Activated T-cell treated with anti-CD3 and anti-CD28 coated beads, Interleukin-2, amount 50 U/mL, for 72 hours (primary cell): ENCODE data around the gene PIP4K2C. TPM values are rescaled to one million over a fixed set of nuclear protein-coding genes. Genes with fewer than 3 reads are reported as not detected.
"Not testable (repeated sequence)": the region's sequence is repeated elsewhere in the genome, so short reads cannot be mapped to it uniquely, and the experiment has no call there.

Experiments used
- ATAC-seq, 2 donors: fragments of 150-1000 bp; cut with Tn5 transposase; replicated peaks in 1 of 2; 2 replicates each; pipeline ENCODE4 v1.10.0; 2021; ENCODE audit warnings: moderate library complexity in 2 of 2, mild to moderate bottlenecking in 1 of 2
- DNase-seq, 2 donors: peaks; one replicate each; pipeline ENCODE4 v3.0.0; 2021 to 2022; ENCODE audit warnings: mixed read lengths in 1 of 2
- H3K27ac Mint-ChIP-seq: one replicate; pipeline ENCODE4 v1.8.0; 2022; ENCODE audit warnings: mild to moderate bottlenecking, moderate library complexity, mixed read lengths
- H3K27me3 Mint-ChIP-seq: one replicate; pipeline ENCODE4 v1.8.0; 2022; ENCODE audit warnings: low read depth, mixed read lengths
- H3K36me3 Mint-ChIP-seq, 2 donors: one replicate each; pipeline ENCODE4 v1.8.0; 2022; ENCODE audit warnings: mixed read lengths in 2 of 2, mild to moderate bottlenecking in 1 of 2; ENCODE audit not compliant: insufficient read depth in 2 of 2
- H3K4me1 Mint-ChIP-seq: one replicate; pipeline ENCODE4 v1.8.0; 2022; ENCODE audit warnings: low read depth, mixed read lengths
- H3K4me3 Mint-ChIP-seq, 2 donors: one replicate each; pipeline ENCODE4 v1.8.0; 2022; ENCODE audit warnings: mild to moderate bottlenecking in 2 of 2, mixed read lengths in 2 of 2, moderate library complexity in 2 of 2
- H3K9me3 Mint-ChIP-seq, 2 donors: one replicate each; pipeline ENCODE4 v1.8.0; 2022; ENCODE audit warnings: mixed read lengths in 2 of 2
- total RNA-seq, 2 donors: library from RNA; stranded (reverse); gene quantifications; one replicate each; pipeline ENCODE4 v1.2.3, GENCODE V29; 2022

PIP4K2C gene
- total RNA-seq, 2 donors from 2014 or later = 21.3 to 23.1 TPM

GRCh38 chr12:57568838-57569237 lies 22.2 kb upstream of the PIP4K2C start:
- H3K27me3 Mint-ChIP-seq = no peaks in the 10 kb centered on the region
- H3K9me3 Mint-ChIP-seq = no peaks in the 10 kb centered on the region
- H3K4me1 Mint-ChIP-seq = no peaks in the 10 kb centered on the region
- no peaks in the 10 kb centered on the region for H3K36me3 Mint-ChIP-seq
- ATAC-seq (no peak), DNase-seq (no peak)
- no peak overlapping the region for H3K4me3 Mint-ChIP-seq
- no peak overlapping the region for H3K27ac Mint-ChIP-seq

DNA sequence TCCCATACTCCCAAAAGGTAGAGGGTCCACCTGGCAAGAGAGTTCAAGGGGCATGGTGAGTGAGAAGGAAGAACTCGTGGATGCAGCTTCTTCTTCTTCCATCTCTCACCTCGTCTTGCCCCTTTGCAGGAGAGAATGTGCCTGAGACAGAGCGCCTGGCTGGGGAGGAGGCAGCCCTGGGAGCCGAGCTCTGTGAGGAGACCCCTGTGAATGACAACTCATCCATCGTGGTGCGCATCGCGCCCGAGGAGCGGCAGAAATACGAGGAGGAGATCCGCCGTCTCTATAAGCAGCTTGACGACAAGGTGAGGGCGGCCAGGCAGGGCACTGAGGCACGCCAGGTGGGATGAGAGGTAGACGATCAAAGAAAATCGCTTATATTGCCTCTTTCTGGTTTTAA lies 21.1 kb upstream of the PIP4K2C start:
- no peaks in the 10 kb centered on the region for H3K9me3 Mint-ChIP-seq
- no peaks in the 10 kb centered on the region for H3K36me3 Mint-ChIP-seq
- H3K4me1 Mint-ChIP-seq = no peaks in the 10 kb centered on the region
- no peak overlapping the region for H3K4me3 Mint-ChIP-seq
- DNase-seq (no peak), ATAC-seq (no peak)
- no peaks in the 10 kb centered on the region for H3K27me3 Mint-ChIP-seq
- H3K27ac Mint-ChIP-seq = no peak overlapping the region

GRCh38 chr12:57570438-57570837 lies 20.6 kb upstream of the PIP4K2C start:
- not testable (repeated sequence) for H3K27me3 Mint-ChIP-seq, H3K4me3 Mint-ChIP-seq, H3K27ac Mint-ChIP-seq, DNase-seq, H3K4me1 Mint-ChIP-seq, H3K9me3 Mint-ChIP-seq, H3K36me3 Mint-ChIP-seq, ATAC-seq

DNA sequence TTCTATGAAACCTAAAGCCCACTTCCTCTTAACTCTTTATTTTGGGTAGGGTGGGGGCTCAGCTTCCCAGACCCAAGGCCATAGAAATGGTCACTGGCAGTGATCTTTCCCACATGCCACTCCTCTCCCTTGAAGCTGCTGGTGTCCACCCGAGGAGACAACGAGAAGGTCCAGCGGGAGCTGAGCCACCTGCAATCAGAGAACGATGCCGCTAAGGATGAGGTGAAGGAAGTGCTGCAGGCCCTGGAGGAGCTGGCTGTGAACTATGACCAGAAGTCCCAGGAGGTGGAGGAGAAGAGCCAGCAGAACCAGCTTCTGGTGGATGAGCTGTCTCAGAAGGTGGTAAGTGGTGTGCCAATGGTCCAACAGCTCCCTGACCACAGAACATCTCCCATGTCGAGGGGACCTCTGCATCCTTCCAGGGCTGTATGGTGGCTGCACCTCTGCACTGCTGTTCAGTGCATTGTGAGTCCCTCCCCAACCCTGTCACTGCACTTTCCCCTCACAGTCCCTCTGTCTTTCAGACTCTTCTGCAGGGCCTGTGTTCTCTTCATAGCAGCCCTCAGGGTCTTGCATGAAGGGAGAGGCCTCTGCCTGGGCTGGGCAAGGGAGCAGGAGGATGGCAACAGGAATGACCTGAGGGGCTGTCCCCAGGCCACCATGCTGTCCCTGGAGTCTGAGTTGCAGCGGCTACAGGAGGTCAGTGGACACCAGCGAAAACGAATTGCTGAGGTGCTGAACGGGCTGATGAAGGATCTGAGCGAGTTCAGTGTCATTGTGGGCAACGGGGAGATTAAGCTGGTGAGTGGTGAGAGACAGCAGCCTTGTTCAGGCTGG lies 18.8 kb upstream of the PIP4K2C start:
- no peaks in the 10 kb centered on the region for H3K27me3 Mint-ChIP-seq
- H3K9me3 Mint-ChIP-seq = no peaks in the 10 kb centered on the region
- DNase-seq = no peak
- no peak overlapping the region for H3K27ac Mint-ChIP-seq
- ATAC-seq = no peak
- no peaks in the 10 kb centered on the region for H3K4me1 Mint-ChIP-seq
- H3K4me3 Mint-ChIP-seq = no peak overlapping the region
- H3K36me3 Mint-ChIP-seq = no peaks in the 10 kb centered on the region

DNA sequence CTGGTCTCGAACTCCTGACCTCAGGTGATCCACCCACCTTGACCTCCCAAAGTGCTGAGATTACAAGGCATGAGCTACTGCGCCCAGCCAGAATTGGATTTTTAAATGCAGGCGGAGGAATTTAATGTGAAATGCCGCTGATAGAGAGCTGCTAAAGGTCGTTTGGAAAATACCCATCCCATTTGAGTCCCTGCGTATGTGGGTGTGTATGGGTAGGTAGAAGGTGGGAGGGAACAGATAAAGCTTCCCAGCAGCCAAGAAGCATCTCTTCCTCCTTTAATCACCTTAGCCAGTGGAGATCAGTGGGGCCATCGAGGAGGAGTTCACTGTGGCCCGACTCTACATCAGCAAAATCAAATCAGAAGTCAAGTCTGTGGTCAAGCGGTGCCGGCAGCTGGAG lies 16.2 kb upstream of the PIP4K2C start:
- H3K36me3 Mint-ChIP-seq = no peaks in the 10 kb centered on the region
- H3K9me3 Mint-ChIP-seq = no peaks in the 10 kb centered on the region
- no peak overlapping the region for H3K27ac Mint-ChIP-seq
- ATAC-seq (no peak), DNase-seq (no peak)
- no peaks in the 10 kb centered on the region for H3K4me1 Mint-ChIP-seq
- H3K4me3 Mint-ChIP-seq = no peak overlapping the region
- H3K27me3 Mint-ChIP-seq = no peaks in the 10 kb centered on the region

- DNase-seq = no peak
- no peaks in the 10 kb centered on the region for H3K9me3 Mint-ChIP-seq
Observed at GRCh38 chr12:57575771-57576612, 15.0 kb upstream of the PIP4K2C start.

DNA sequence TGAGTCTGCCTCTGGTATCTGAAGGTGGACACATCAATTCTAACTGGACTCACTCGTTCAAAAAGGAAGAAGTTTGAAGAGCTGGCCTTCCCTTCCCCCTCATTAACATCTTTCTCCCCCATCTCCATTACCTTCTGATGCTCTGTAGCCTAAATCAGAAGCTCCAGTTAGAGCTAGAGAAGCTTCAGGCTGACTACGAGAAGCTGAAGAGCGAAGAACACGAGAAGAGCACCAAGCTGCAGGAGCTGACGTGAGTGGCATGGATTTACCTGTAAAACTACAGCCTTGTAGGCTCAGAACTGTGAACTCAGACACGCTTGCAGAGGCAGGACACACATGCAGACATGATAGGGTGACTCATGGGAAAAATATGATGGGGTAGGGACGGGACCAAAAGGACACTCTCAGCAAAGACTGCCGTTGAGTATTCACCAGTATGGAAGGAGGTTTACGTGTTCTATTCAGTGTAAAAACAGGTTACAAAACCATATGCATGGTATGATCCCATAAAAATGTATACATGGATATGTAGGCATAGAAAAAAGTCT lies 14.3 kb upstream of the PIP4K2C start:
- no peak for DNase-seq
- H3K4me1 Mint-ChIP-seq = no peaks in the 10 kb centered on the region
- no peak overlapping the region for H3K4me3 Mint-ChIP-seq

More at GRCh38 chr12:57575771-57576612, 15.0 kb upstream of the PIP4K2C start:
- Mint-ChIP-seq H3K4me3 (no peak overlapping the region), H3K27ac (no peak overlapping the region), H3K36me3 (no peaks in the 10 kb centered on the region), H3K27me3 (no peaks in the 10 kb centered on the region), H3K4me1 (no peaks in the 10 kb centered on the region)
- ATAC-seq = no peak

DNA sequence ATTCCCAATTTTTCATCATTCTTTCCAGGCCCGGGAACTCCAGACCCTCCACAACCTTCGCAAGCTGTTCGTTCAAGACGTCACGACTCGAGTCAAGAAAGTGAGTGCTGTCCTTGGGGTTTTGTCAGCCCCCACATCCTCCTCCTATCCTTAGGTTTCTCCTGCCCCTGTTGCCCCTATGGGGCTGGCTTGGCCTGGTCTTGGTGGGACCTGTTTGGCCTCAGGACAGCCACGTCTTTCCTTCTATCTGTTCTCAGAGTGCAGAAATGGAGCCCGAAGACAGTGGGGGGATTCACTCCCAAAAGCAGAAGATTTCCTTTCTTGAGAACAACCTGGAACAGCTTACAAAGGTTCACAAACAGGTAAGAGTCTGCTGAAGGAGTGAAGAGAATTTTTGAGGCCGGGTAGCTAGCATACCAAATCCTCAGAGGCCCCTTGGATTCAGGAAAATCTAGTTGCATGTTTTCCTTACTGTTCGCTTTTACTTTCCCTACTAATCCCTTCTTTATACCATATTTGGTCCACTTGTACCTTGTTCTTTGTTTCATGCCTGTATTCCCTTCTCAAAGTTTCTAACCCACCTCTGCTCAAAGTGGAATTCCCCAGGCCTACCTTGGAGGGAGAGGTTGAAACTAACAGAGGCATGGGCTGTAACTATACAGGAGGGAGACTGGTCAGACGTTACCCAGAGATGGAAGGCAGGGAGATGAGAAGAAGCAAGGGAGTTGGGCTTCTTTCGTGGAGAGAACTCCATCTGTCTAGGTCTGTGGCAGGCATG lies 12.8 kb upstream of the PIP4K2C start:
- Mint-ChIP-seq H3K4me3 (no peak overlapping the region), H3K27me3 (no peaks in the 10 kb centered on the region), H3K36me3 (no peaks in the 10 kb centered on the region), H3K4me1 (peaks cover 3% of the 10 kb centered on the region), H3K27ac (no peak overlapping the region), H3K9me3 (no peaks in the 10 kb centered on the region)
- ATAC-seq (no peak), DNase-seq (no peak)

More for the DNA sequence above, 14.3 kb upstream of the PIP4K2C start:
- H3K9me3 Mint-ChIP-seq = no peaks in the 10 kb centered on the region
- H3K27me3 Mint-ChIP-seq = no peaks in the 10 kb centered on the region
- H3K36me3 Mint-ChIP-seq = no peaks in the 10 kb centered on the region
- H3K27ac Mint-ChIP-seq = no peak overlapping the region
- ATAC-seq = no peak

GRCh38 chr12:57579011-57579410 lies 12.0 kb upstream of the PIP4K2C start:
- no peak overlapping the region for H3K27ac Mint-ChIP-seq
- no peaks in the 10 kb centered on the region for H3K9me3 Mint-ChIP-seq
- ATAC-seq (no peak), DNase-seq (no peak)
- peaks cover 6% of the 10 kb centered on the region for H3K4me1 Mint-ChIP-seq
- no peak overlapping the region for H3K4me3 Mint-ChIP-seq
- H3K36me3 Mint-ChIP-seq = no peaks in the 10 kb centered on the region
- no peaks in the 10 kb centered on the region for H3K27me3 Mint-ChIP-seq

DNA sequence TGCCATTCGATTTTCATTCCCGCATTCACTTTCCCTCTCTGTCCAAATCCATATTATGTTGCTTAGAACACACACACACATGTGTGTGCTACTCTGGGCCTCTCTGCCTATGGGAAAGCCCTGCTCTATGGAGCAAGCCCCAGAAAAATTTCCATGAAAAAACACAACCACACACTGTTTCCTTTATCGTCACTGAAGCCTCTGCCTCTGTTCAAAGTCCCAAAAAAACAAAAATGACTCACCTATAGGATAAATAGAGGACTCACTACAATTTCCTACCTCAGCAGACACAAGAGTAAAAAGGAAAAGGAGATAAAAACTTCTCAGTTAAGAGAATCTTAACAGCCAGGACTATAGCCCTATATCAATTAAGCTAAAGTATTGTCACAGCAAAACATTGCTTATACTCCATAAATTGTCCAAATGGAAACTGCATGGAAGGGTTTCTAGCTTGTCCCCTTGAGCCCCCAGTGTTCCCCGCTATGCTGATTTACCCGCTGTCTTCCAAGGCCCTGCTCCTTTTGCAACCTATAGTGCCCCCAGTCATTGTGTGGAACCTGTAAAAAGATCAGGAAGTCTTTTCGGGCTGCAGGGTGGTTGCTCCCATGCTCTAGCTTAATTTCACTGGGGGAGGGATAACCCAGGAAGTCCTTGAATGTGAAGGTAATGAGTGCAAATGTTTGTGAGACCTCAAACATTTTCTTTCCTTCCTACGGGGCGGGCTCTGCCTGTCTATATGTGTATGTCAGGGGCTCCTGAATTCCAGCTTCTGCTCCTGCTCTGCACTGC lies 11.1 kb upstream of the PIP4K2C start:
- H3K4me1 Mint-ChIP-seq = peaks cover 6% of the 10 kb centered on the region
- H3K4me3 Mint-ChIP-seq = no peak overlapping the region
- H3K27ac Mint-ChIP-seq = no peak overlapping the region
- H3K27me3 Mint-ChIP-seq = no peaks in the 10 kb centered on the region
- H3K36me3 Mint-ChIP-seq = no peaks in the 10 kb centered on the region
- DNase-seq = no peak
- no peak for ATAC-seq
- H3K9me3 Mint-ChIP-seq = no peaks in the 10 kb centered on the region

GRCh38 chr12:57580466-57580795 lies 10.6 kb upstream of the PIP4K2C start:
- H3K27me3 Mint-ChIP-seq = no peaks in the 10 kb centered on the region
- no peak overlapping the region for H3K27ac Mint-ChIP-seq
- DNase-seq = no peak
- no peaks in the 10 kb centered on the region for H3K9me3 Mint-ChIP-seq
- no peak overlapping the region for H3K4me3 Mint-ChIP-seq
- peaks cover 6% of the 10 kb centered on the region for H3K4me1 Mint-ChIP-seq
- ATAC-seq = no peak
- no peaks in the 10 kb centered on the region for H3K36me3 Mint-ChIP-seq

GRCh38 chr12:57581802-57582201 lies 9.2 kb upstream of the PIP4K2C start:
- ATAC-seq = no peak
- H3K27ac Mint-ChIP-seq = no peak overlapping the region
- no peak for DNase-seq
- no peaks in the 10 kb centered on the region for H3K27me3 Mint-ChIP-seq
- H3K9me3 Mint-ChIP-seq = no peaks in the 10 kb centered on the region
- no peaks in the 10 kb centered on the region for H3K36me3 Mint-ChIP-seq
- no peak overlapping the region for H3K4me3 Mint-ChIP-seq
- H3K4me1 Mint-ChIP-seq = peaks cover 6% of the 10 kb centered on the region
